Left hindlimb (tissue), 1 donor: ENCODE data around the gene PRDM9.

Experiments used
- DNase-seq: peaks from one replicate; pipeline ENCODE4 v3.0.0-alpha.2; 2018

The PRDM9 gene

DNA sequence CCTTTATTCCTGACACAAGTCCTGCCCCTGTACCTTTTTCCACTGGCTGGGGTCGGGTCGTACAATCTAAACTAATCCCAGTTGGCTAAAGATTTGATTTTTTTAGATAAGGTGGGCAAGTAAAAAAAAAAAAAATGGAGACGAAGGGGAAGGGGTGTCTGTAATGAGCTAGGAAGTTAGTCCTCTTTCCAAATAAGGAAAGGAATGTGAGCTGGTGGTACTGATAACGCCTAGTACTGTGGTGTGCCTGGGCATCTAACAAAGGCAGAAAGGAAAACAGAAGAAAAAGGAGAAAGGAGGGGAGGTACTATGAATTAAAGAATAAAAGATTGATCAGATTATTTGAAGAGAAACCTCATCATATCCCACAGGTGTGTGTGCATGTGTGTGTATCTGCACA lies 21.3 kb downstream of the PRDM9 start:
- no peak for DNase-seq

DNA sequence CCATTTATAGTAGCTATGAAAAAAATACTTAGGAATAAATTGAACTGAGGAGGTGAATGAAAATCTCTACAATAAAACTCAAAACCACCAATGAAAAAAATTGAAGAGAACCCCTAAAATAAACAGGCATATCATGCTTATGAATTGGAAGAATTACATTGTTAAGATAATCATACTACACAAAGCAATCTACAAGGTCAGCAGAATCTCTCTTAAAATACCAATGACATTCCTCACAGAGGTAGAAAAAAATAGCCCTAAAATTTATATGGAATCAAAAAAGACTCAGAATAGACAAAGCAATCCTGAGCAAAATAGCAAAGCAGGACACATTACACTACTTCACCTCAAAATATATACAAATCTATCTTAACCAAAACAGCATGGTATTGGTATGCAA lies 23.2 kb downstream of the PRDM9 start:
- DNase-seq, result no peak

DNA sequence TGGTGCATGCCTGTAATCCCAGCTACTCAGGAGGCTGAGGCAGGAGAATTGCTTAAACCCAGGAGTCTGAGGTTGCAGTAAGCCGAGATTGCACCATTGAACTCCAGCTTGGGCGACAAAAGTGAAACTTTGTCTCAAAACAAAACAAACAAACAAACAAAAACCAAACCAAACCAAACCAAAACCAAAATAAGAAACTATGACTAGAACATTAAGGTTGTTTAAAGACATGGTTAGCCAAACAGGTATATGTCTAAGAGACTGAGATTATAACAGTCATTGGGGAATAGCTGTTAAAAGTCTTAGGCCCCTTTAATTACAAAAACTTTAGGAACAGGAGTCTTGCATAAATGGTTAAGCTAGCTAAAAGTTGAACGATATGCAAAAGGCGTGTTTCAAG lies 63.6 kb downstream of the PRDM9 start:
- DNase-seq, result no peak
